Retinal pigment epithelial cell (primary cell): Measurements from ENCODE around the gene ACBD4.

Experiments
- DNase-seq: peaks from one replicate; pipeline ENCODE4 v3.0.0-alpha.2; 2010; ENCODE audit warnings: low read depth
- H3K4me3 ChIP-seq: 2 replicates; pipeline ENCODE4 v1.5.1; 2011; ENCODE audit warnings: mild to moderate bottlenecking, low read length, control low read depth, moderate library complexity
- CTCF ChIP-seq: conservative IDR thresholded peaks from 2 replicates; pipeline ENCODE4 v1.5.1; 2011; ENCODE audit warnings: low read depth, low read length, control low read depth, inconsistent platforms

Gene ACBD4

GRCh38 chr17:45104029-45104428 is 31.5 kb upstream of the ACBD4 start:
- no peak for TF ChIP-seq CTCF
- H3K4me3 ChIP-seq = no peak overlapping the region
- DNase-seq = no peak

- H3K4me3 ChIP-seq = no peak overlapping the region
- no peak for DNase-seq
- TF ChIP-seq CTCF = no peak
These were observed 31.0 kb upstream of the ACBD4 start for GRCh38 chr17:45104497-45104896.

GRCh38 chr17:45104907-45105624 is 30.4 kb upstream of the ACBD4 start:
- no peak for DNase-seq
- TF ChIP-seq CTCF = no peak
- H3K4me3 ChIP-seq = no peak overlapping the region

- no peak overlapping the region for H3K4me3 ChIP-seq
- no peak for TF ChIP-seq CTCF
- DNase-seq = no peak
These were observed 29.4 kb upstream of the ACBD4 start for GRCh38 chr17:45106096-45106495.

- DNase-seq = no peak
- H3K4me3 ChIP-seq = no peak overlapping the region
- no peak for TF ChIP-seq CTCF
These were observed 28.9 kb upstream of the ACBD4 start for GRCh38 chr17:45106582-45106981.

GRCh38 chr17:45107293-45108010 is 28.0 kb upstream of the ACBD4 start:
- TF ChIP-seq CTCF = no peak
- H3K4me3 ChIP-seq = no peak overlapping the region
- no peak for DNase-seq

GRCh38 chr17:45108051-45108450 is 27.4 kb upstream of the ACBD4 start:
- no peak for DNase-seq
- no peak for TF ChIP-seq CTCF
- H3K4me3 ChIP-seq = no peak overlapping the region
